ENCODE data around the gene LAMC3.

Gene LAMC3

DNA sequence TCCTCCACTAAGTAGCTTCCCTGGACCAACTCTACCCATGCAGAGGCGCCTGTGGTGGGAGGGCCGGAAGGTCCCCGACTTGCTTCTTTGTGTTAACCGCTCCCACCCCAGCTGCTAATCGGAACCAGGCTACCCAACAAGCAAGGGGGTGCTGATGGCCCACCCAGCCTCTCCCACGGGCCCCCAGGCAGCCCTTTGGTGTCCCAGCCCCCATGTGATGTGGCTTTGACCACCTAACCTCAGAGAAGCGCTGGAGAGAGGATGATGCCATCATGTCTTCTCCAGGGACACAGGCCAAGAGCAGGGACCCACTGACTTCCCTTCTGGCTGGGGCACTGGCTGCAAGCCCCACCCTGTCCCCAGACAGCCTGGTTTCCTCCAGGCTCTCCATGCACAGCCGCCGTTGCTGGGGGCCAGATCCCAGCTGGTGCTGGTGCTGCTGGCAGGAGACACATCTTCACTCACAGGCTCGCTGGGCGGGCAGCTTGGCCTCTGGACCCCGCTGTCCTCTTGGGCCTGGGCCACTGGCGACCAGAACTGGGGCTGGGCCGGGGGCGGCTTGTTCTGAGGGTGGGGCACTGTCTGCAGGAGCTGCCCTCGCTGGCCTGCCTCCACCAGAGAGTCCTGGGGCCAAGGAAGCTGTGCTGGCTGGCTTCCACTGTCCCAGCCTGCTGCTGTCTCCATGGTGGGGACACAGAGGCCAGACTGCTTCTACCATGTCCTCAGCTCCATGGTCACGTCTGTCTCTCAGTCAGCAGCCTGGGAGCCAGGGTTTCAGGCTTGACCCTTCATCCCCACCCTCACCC is 27.8 kb downstream of the LAMC3 start:
- DNase-seq = no peak
- ChIA-PET POLR2A (no interaction called here), CTCF (interaction anchor here (1.2 to 2.6 kb wide), 3 partner anchors 13 to 170 kb away, joined by 3 to 10 read pairs (median 4); no protein-coding TSS in a partner anchor)
- H3K27me3 ChIP-seq (replicated peaks in 2 of 5; ENCODE audit: control insufficient read depth in 4 of 5, insufficient read depth in 5 of 5, low read length in 4 of 5) = no peaks in the 10 kb centered on the region
- 93% methylated on average over 15 of the region's 17 CpGs for WGBS (ENCODE audit: insufficient coverage)
- H3K9me3 ChIP-seq (ENCODE audit: control extremely low read depth in 1 of 5, control insufficient read depth in 4 of 5, insufficient read depth in 2 of 5, low read depth in 1 of 5, low read length in 4 of 5) = no peaks in the 10 kb centered on the region
- H3K27ac ChIP-seq (ENCODE audit: insufficient read depth in 1 of 2, low read depth in 1 of 2, low read length in 2 of 2, poor library complexity in 1 of 2, severe bottlenecking in 2 of 2) = no peak overlapping the region
- no peak overlapping the region for H3K4me3 ChIP-seq (ENCODE audit: control insufficient read depth in 1 of 7, extremely low read depth in 1 of 7, insufficient read depth in 4 of 7, low read depth in 2 of 7, low read length in 6 of 7)
- H3K36me3 ChIP-seq (ENCODE audit: control insufficient read depth in 4 of 4, insufficient read depth in 4 of 4, low read length in 3 of 4) = no peaks in the 10 kb centered on the region
- H3K4me1 ChIP-seq (ENCODE audit: control extremely low read depth in 1 of 4, control insufficient read depth in 4 of 4, insufficient read depth in 4 of 4, low read length in 3 of 4) = peaks cover 0 to 4% (median 0%) of the 10 kb centered on the region in 4 experiments

DNA sequence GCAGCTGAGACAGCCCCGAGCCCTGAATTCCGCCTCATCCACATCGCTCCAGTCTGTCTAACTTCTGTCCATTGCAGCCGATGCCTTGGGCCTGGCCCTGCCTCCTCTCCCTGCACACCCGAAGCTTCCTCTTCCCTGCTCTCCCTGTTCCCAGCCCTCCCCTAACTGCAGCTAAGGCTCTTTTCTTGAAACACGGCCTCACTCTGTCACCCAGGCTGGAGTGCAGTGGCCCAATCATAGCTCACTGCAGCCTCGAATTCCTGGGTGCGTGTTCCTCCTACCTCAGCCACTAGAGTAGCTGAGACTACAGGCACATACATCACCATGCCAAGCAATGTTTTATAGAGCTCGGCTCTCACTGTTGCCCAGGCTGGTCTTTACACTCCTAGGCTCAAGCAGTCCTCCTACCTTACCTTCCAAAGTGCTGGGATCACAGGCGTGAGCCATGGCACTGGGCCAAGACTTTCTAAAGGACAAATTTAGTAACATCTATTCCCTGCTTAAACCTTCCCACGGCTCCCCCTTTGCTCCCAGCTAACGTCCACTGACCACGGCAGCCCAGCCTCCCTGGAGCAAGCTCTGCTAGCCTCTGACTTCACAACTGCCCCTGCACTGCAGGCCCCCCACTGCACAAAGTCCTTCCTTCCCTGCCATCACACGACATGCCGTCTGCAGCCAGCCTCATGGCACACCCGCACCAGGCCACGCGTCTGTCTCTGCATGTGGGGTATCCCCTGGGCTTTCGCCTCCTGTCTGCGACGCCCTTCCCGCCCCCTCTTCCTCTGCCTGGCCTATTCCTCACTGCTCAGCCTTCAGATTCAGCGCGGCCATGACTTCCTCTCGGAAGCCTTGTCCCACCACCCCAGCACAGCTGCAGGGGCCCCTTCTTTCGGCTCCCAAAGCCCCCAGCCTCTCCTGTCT is 28.6 kb downstream of the LAMC3 start:
- no peak overlapping the region for H3K27ac ChIP-seq (ENCODE audit: insufficient read depth in 1 of 2, low read depth in 1 of 2, low read length in 2 of 2, poor library complexity in 1 of 2, severe bottlenecking in 2 of 2)
- WGBS (ENCODE audit: insufficient coverage) = 86% methylated on average over 26 of the region's 26 CpGs
- H3K36me3 ChIP-seq (ENCODE audit: control insufficient read depth in 4 of 4, insufficient read depth in 4 of 4, low read length in 3 of 4) = no peaks in the 10 kb centered on the region

DNA sequence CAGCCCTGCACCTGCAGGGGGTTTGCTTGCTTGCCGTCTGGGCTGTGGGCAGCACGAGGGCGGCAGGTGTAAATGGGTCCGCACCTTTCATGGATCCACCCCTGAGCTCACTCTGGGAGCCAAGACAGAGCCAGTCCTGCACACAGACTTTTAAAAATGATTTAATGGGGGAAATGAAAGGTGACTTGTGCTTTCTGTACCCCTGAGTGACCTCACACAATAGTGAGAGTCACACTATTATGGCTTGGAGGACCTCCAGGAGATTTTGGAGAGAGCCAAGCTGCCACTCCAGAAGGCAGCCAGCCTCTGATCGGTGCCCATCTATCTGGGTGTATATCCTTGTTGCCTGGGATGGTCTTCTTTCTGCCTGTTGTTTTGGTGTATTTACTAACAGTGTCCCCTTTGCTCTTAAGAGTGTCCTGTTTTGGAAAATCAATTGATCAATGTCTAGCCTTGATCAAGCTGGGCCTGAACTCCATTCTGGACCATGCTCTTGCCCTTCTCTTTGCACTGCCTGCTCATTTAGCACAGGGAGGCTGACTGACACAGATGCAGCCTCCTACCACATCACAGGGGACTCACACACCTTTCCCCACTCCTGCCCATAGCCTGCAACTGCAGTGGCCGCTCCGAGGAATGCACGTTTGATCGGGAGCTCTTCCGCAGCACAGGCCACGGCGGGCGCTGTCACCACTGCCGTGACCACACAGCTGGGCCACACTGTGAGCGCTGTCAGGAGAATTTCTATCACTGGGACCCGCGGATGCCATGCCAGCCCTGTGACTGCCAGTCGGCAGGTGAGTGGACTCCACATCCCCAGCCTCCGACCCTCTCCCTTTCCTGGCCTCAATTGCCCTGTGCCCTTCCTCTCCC is 29.5 kb downstream of the LAMC3 start:
- ChIA-PET CTCF (interaction anchor here (1.0 to 2.6 kb wide), 5 partner anchors 8 to 172 kb away, joined by 3 to 10 read pairs (median 4); no protein-coding TSS in a partner anchor), POLR2A (interaction anchor here (0.9 kb wide), 1 partner anchor 113 kb away, joined by 3 read pairs; no protein-coding TSS in a partner anchor)
- Histone ChIP-seq H3K9me3 (ENCODE audit: control extremely low read depth in 1 of 5, control insufficient read depth in 4 of 5, insufficient read depth in 2 of 5, low read depth in 1 of 5, low read length in 4 of 5) (no peaks in the 10 kb centered on the region), H3K36me3 (ENCODE audit: control insufficient read depth in 4 of 4, insufficient read depth in 4 of 4, low read length in 3 of 4) (no peaks in the 10 kb centered on the region), H3K27ac (ENCODE audit: insufficient read depth in 1 of 2, low read depth in 1 of 2, low read length in 2 of 2, poor library complexity in 1 of 2, severe bottlenecking in 2 of 2) (no peak overlapping the region), H3K4me3 (ENCODE audit: control insufficient read depth in 1 of 7, extremely low read depth in 1 of 7, insufficient read depth in 4 of 7, low read depth in 2 of 7, low read length in 6 of 7) (no peak overlapping the region), H3K27me3 (replicated peaks in 2 of 5; ENCODE audit: control insufficient read depth in 4 of 5, insufficient read depth in 5 of 5, low read length in 4 of 5) (no peaks in the 10 kb centered on the region), H3K4me1 (ENCODE audit: control extremely low read depth in 1 of 4, control insufficient read depth in 4 of 4, insufficient read depth in 4 of 4, low read length in 3 of 4) (peaks cover 2 to 13% (median 9%) of the 10 kb centered on the region in 4 experiments)
- DNase-seq = no peak
- WGBS (ENCODE audit: insufficient coverage) = 96% methylated on average over 15 of the region's 19 CpGs

More for the DNA sequence above, 28.6 kb downstream of the LAMC3 start:
- Histone ChIP-seq H3K9me3 (ENCODE audit: control extremely low read depth in 1 of 5, control insufficient read depth in 4 of 5, insufficient read depth in 2 of 5, low read depth in 1 of 5, low read length in 4 of 5) (no peaks in the 10 kb centered on the region), H3K27me3 (replicated peaks in 2 of 5; ENCODE audit: control insufficient read depth in 4 of 5, insufficient read depth in 5 of 5, low read length in 4 of 5) (no peaks in the 10 kb centered on the region), H3K4me3 (ENCODE audit: control insufficient read depth in 1 of 7, extremely low read depth in 1 of 7, insufficient read depth in 4 of 7, low read depth in 2 of 7, low read length in 6 of 7) (no peak overlapping the region), H3K4me1 (ENCODE audit: control extremely low read depth in 1 of 4, control insufficient read depth in 4 of 4, insufficient read depth in 4 of 4, low read length in 3 of 4) (peaks cover 0 to 5% (median under 1%) of the 10 kb centered on the region in 4 experiments)
- no peak for DNase-seq
- ChIA-PET CTCF (interaction anchor here (1.0 to 2.6 kb wide), 5 partner anchors 9 to 171 kb away, joined by 3 to 10 read pairs (median 4); no protein-coding TSS in a partner anchor), POLR2A (no interaction called here)

DNA sequence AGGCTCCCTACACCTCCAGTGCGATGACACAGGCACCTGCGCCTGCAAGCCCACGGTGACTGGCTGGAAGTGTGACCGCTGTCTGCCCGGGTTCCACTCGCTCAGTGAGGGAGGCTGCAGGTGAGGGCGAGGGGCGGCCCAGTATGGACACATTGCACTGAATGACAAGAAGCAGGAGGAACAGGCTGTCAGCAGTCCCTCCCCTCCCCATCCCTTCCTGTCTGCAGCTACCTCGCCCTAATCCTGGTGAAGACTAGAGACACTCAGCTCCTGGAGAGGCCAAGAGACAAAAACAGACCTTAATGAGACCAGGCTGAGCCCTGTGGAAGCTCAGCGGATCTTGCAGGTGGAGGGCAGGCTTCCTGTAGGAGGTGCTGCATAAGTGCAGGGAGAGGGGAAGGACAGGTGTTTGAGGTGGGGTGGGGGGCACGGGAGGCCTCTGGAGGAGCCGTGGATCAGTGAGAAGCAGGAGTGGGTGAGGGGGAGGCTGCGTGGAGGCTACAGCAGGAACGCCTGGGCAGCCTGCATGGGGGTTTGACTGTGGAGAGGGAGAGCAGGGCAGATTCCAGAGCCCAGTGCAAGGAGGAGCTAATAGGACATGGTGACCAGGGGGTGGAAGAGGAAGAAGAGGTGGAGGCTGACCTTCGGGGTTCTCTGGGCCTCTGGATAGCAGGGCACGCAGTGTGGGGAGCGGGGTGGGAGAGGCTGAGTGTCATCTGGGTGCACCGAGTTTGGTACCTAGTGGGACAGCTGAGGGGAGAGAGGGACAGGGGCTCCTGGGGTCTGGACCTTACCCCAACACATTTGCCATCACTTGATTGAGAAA is 30.4 kb downstream of the LAMC3 start:
- WGBS (ENCODE audit: insufficient coverage) = 95% methylated on average over 8 of the region's 18 CpGs
- no peak overlapping the region for H3K4me3 ChIP-seq (ENCODE audit: control insufficient read depth in 1 of 7, extremely low read depth in 1 of 7, insufficient read depth in 4 of 7, low read depth in 2 of 7, low read length in 6 of 7)
- CTCF ChIA-PET = interaction anchor here (0.8 to 2.6 kb wide), 4 partner anchors 10 to 41 kb away, joined by 3 to 10 read pairs (median 4); no protein-coding TSS in a partner anchor
- no peaks in the 10 kb centered on the region for H3K27me3 ChIP-seq (replicated peaks in 2 of 5; ENCODE audit: control insufficient read depth in 4 of 5, insufficient read depth in 5 of 5, low read length in 4 of 5)
- H3K27ac ChIP-seq (ENCODE audit: insufficient read depth in 1 of 2, low read depth in 1 of 2, low read length in 2 of 2, poor library complexity in 1 of 2, severe bottlenecking in 2 of 2) = no peak overlapping the region
- POLR2A ChIA-PET = interaction anchor here (0.9 kb wide), 1 partner anchor 114 kb away, joined by 3 read pairs; no protein-coding TSS in a partner anchor
- H3K36me3 ChIP-seq (ENCODE audit: control insufficient read depth in 4 of 4, insufficient read depth in 4 of 4, low read length in 3 of 4) = no peaks in the 10 kb centered on the region
- peaks cover 2 to 12% (median 10%) of the 10 kb centered on the region in 4 experiments for H3K4me1 ChIP-seq (ENCODE audit: control extremely low read depth in 1 of 4, control insufficient read depth in 4 of 4, insufficient read depth in 4 of 4, low read length in 3 of 4)
- DNase-seq = no peak
- no peaks in the 10 kb centered on the region for H3K9me3 ChIP-seq (ENCODE audit: control extremely low read depth in 1 of 5, control insufficient read depth in 4 of 5, insufficient read depth in 2 of 5, low read depth in 1 of 5, low read length in 4 of 5)

DNA sequence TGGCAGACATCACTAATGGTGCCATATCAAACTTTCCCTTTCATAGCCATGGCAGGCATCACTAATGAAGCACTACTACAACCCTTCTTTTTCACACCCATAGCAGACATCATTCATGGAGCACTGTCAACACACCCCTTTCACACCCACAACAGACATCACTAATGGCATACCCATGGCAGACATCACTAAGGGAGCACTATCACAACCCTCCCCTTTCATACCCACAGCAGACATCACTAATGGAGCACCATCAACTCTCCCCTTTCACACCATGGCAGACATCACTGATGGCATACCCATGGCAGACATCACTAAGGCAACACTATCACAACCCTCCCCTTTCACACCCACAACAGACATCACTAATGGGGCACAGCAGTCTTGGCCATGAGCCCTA is 33.7 kb downstream of the LAMC3 start:
- no peak for DNase-seq
- Histone ChIP-seq H3K4me1 (ENCODE audit: control extremely low read depth in 1 of 4, control insufficient read depth in 4 of 4, insufficient read depth in 4 of 4, low read length in 3 of 4) (peaks cover 2 to 15% (median 14%) of the 10 kb centered on the region in 4 experiments), H3K27ac (ENCODE audit: insufficient read depth in 1 of 2, low read depth in 1 of 2, low read length in 2 of 2, poor library complexity in 1 of 2, severe bottlenecking in 2 of 2) (no peak overlapping the region), H3K4me3 (ENCODE audit: control insufficient read depth in 1 of 7, extremely low read depth in 1 of 7, insufficient read depth in 4 of 7, low read depth in 2 of 7, low read length in 6 of 7) (no peak overlapping the region), H3K36me3 (ENCODE audit: control insufficient read depth in 4 of 4, insufficient read depth in 4 of 4, low read length in 3 of 4) (no peaks in the 10 kb centered on the region), H3K27me3 (replicated peaks in 2 of 5; ENCODE audit: control insufficient read depth in 4 of 5, insufficient read depth in 5 of 5, low read length in 4 of 5) (no peaks in the 10 kb centered on the region), H3K9me3 (ENCODE audit: control extremely low read depth in 1 of 5, control insufficient read depth in 4 of 5, insufficient read depth in 2 of 5, low read depth in 1 of 5, low read length in 4 of 5) (no peaks in the 10 kb centered on the region)
- ChIA-PET POLR2A (no interaction called here), CTCF (interaction anchor here (0.9 to 2.0 kb wide), 4 partner anchors 25 to 176 kb away, joined by 3 to 10 read pairs (median 4); no protein-coding TSS in a partner anchor)

DNA sequence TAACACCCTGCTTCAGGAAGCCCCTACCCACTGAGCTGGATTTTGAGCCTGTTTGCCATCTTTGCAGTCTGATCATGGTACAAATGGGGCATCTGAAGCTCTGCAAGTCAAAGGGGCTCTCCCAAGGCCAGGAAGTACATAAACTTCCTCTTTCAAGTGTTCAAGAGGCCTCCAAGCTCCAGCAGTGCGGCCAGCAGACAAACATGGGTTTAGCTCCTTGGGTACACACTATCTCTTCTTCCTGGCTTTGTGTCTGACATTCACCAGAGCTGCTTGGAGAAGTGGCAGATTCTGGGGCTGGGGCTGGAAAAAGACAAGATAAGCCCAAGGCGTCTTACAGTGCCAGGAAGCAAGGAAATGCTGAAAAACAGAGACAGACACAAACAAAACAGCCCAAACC is 34.1 kb downstream of the LAMC3 start:
- POLR2A ChIA-PET = interaction anchor here (0.6 kb wide), 1 partner anchor 65 kb away, joined by 4 read pairs; no protein-coding TSS in a partner anchor
- Histone ChIP-seq H3K36me3 (ENCODE audit: control insufficient read depth in 4 of 4, insufficient read depth in 4 of 4, low read length in 3 of 4) (no peaks in the 10 kb centered on the region), H3K9me3 (ENCODE audit: control extremely low read depth in 1 of 5, control insufficient read depth in 4 of 5, insufficient read depth in 2 of 5, low read depth in 1 of 5, low read length in 4 of 5) (no peaks in the 10 kb centered on the region), H3K27ac (ENCODE audit: insufficient read depth in 1 of 2, low read depth in 1 of 2, low read length in 2 of 2, poor library complexity in 1 of 2, severe bottlenecking in 2 of 2) (no peak overlapping the region), H3K4me3 (ENCODE audit: control insufficient read depth in 1 of 7, extremely low read depth in 1 of 7, insufficient read depth in 4 of 7, low read depth in 2 of 7, low read length in 6 of 7) (no peak overlapping the region), H3K27me3 (replicated peaks in 2 of 5; ENCODE audit: control insufficient read depth in 4 of 5, insufficient read depth in 5 of 5, low read length in 4 of 5) (no peaks in the 10 kb centered on the region), H3K4me1 (ENCODE audit: control extremely low read depth in 1 of 4, control insufficient read depth in 4 of 4, insufficient read depth in 4 of 4, low read length in 3 of 4) (peaks cover 2 to 15% (median 14%) of the 10 kb centered on the region in 4 experiments)
- CTCF ChIA-PET = interaction anchor here (0.9 to 2.0 kb wide), 4 partner anchors 24 to 176 kb away, joined by 3 to 10 read pairs (median 4); no protein-coding TSS in a partner anchor
- WGBS (ENCODE audit: insufficient coverage) = 17% methylated on average over 2 of the region's 2 CpGs
- DNase-seq = peak; percentile 22 to 76 (median 71)

Measured in common myeloid progenitor, CD34-positive (primary cell).